Cardiac muscle cell (in vitro differentiated cells and primary cell): Measurements from ENCODE around the gene MDFIC. TPM values are rescaled to one million over a fixed set of nuclear protein-coding genes. Genes with fewer than 3 reads are reported as not detected.

Source experiments
- DNase-seq, 2 donors: peaks; one replicate each; pipeline versions ENCODE4 v3.0.0 to v3.0.0-alpha.2; 2010 to 2017; ENCODE audit warnings: low read depth in 1 of 2, low spot score in 1 of 2
- H3K27ac ChIP-seq: fragments of 200-600 bp; sonication (generic); 2 replicates; pipeline ENCODE4 v1.5.1; 2016
- H3K27me3 ChIP-seq: fragments of 200-600 bp; sonication (generic); 2 replicates; pipeline ENCODE4 v1.6.0; 2016; ENCODE audit warnings: control low read depth
- H3K36me3 ChIP-seq: fragments of 200-600 bp; sonication (generic); 2 replicates; pipeline ENCODE4 v1.5.1; 2016; ENCODE audit warnings: control low read depth
- H3K4me1 ChIP-seq: fragments of 200-600 bp; sonication (generic); 2 replicates; pipeline ENCODE4 v1.8.1; 2017; ENCODE audit warnings: low read depth, mild to moderate bottlenecking, mixed run types
- H3K4me3 ChIP-seq: fragments of 200-600 bp; sonication (generic); 2 replicates; pipeline ENCODE4 v1.5.1; 2016; ENCODE audit warnings: mild to moderate bottlenecking
- H3K9me3 ChIP-seq: fragments of 200-600 bp; sonication (generic); 2 replicates; pipeline ENCODE4 v1.5.1; 2017; ENCODE audit warnings: low read depth, mild to moderate bottlenecking, control low read depth
- CTCF ChIP-seq: IDR thresholded peaks from 2 replicates; pipeline ENCODE4 v1.5.1; 2012; ENCODE audit warnings: low read depth, mild to moderate bottlenecking, low read length
- polyA plus RNA-seq: library from polyadenylated mRNA; unstranded; fragments of >200 nt; fragmentation: Nextera tagmentation; extraction: Ambion mirVana; gene quantifications from 2 replicates; pipeline ENCODE4 v1.2.1, GENCODE V29; 2016
- total RNA-seq: library from RNA; depleted of rRNA; stranded (reverse); fragments of >200 nt; gene quantifications from 2 replicates; pipeline ENCODE4 v1.2.3, GENCODE V29; 2016

MDFIC gene
- total and polyA plus RNA-seq, 2 experiments from 2014 or later = 7.1 to 11.7 TPM

GRCh38 chr7:114966156-114966555 is 44.3 kb downstream of the MDFIC start:
- DNase-seq = no peak
- H3K36me3 ChIP-seq = no peaks in the 10 kb centered on the region
- H3K27ac ChIP-seq = no peak overlapping the region
- TF ChIP-seq CTCF = no peak
- no peak overlapping the region for H3K4me3 ChIP-seq
- no peaks in the 10 kb centered on the region for H3K4me1 ChIP-seq
- H3K9me3 ChIP-seq = no peaks in the 10 kb centered on the region
- H3K27me3 ChIP-seq = no peaks in the 10 kb centered on the region

- Histone ChIP-seq H3K27me3 (no peaks in the 10 kb centered on the region), H3K4me3 (no peak overlapping the region), H3K36me3 (no peaks in the 10 kb centered on the region), H3K9me3 (no peaks in the 10 kb centered on the region), H3K27ac (no peak overlapping the region), H3K4me1 (no peaks in the 10 kb centered on the region)
- TF ChIP-seq CTCF = no peak
- no peak for DNase-seq
These were observed 47.2 kb downstream of the MDFIC start for GRCh38 chr7:114969096-114969495.

- H3K27ac ChIP-seq = no peak overlapping the region
- no peak for DNase-seq
- no peak for TF ChIP-seq CTCF
- H3K4me1 ChIP-seq = no peaks in the 10 kb centered on the region
- H3K4me3 ChIP-seq = no peak overlapping the region
- no peaks in the 10 kb centered on the region for H3K9me3 ChIP-seq
- H3K36me3 ChIP-seq = no peaks in the 10 kb centered on the region
- no peaks in the 10 kb centered on the region for H3K27me3 ChIP-seq
These were observed 48.4 kb downstream of the MDFIC start for GRCh38 chr7:114970308-114970707.

- no peak for TF ChIP-seq CTCF
- H3K4me3 ChIP-seq = no peak overlapping the region
- H3K4me1 ChIP-seq = no peaks in the 10 kb centered on the region
- DNase-seq = no peak
- H3K27me3 ChIP-seq = no peaks in the 10 kb centered on the region
- no peak overlapping the region for H3K27ac ChIP-seq
- H3K36me3 ChIP-seq = no peaks in the 10 kb centered on the region
- H3K9me3 ChIP-seq = no peaks in the 10 kb centered on the region
These were observed 48.8 kb downstream of the MDFIC start for GRCh38 chr7:114970732-114971131.

- no peaks in the 10 kb centered on the region for H3K27me3 ChIP-seq
- no peak overlapping the region for H3K4me3 ChIP-seq
- H3K9me3 ChIP-seq = no peaks in the 10 kb centered on the region
- no peaks in the 10 kb centered on the region for H3K36me3 ChIP-seq
- no peak overlapping the region for H3K27ac ChIP-seq
- no peak for DNase-seq
- H3K4me1 ChIP-seq = no peaks in the 10 kb centered on the region
- TF ChIP-seq CTCF = no peak
These were observed 50.7 kb downstream of the MDFIC start for GRCh38 chr7:114972567-114972966.

- H3K27ac ChIP-seq = no peak overlapping the region
- no peaks in the 10 kb centered on the region for H3K9me3 ChIP-seq
- H3K4me3 ChIP-seq = no peak overlapping the region
- H3K36me3 ChIP-seq = no peaks in the 10 kb centered on the region
- no peaks in the 10 kb centered on the region for H3K4me1 ChIP-seq
- peak in 1 of 2 donors; percentile 77 for DNase-seq
- no peaks in the 10 kb centered on the region for H3K27me3 ChIP-seq
- no peak for TF ChIP-seq CTCF
These were observed 51.3 kb downstream of the MDFIC start for GRCh38 chr7:114973147-114973546.
